Lower leg skin (tissue), 3 donors: Measurements from ENCODE around the gene CNTRL.

Experiments used
- POLR2A ChIP-seq, 2 donors: fragments of 450-650 bp; IDR thresholded peaks; one replicate each; pipeline ENCODE4 v1.6.1; 2016 to 2017; ENCODE audit warnings: antibody characterized with exemption in 2 of 2, mild to moderate bottlenecking in 1 of 2, moderate library complexity in 1 of 2
- TF ChIP-seq, protein P1 (sequence below), 3 donors: fragments of 450-650 bp; IDR thresholded peaks; one replicate each; pipeline ENCODE4 v1.5.1; 2016; ENCODE audit warnings: antibody characterized with exemption in 3 of 3, mild to moderate bottlenecking in 3 of 3, moderate library complexity in 2 of 3

DNA sequence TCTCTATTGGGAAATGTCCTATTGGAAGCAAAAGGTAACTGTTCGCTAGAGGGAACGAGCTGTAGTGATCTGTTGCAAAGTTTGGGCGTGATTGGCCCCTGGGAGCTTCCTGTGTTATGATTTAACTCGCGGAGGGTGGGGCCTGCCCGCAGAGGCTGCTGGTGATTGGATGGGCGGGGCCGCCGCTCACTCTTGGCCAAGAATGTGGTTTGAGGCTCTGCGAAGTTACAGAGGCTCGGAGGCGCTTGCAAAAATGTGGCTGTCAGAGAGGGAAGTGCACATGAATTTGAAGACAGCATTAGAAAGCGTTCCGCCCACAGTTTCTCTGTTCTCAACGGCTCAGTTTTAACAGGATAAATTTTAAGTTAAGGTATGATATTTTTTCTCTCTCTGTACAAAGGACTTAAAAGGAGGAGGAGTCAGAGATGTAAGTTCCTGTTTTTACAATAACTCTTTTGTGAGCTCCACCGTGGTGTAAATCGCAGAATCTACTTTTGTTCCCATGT lies 46.9 kb downstream of the CNTRL start:
- TF ChIP-seq, protein P1, sequence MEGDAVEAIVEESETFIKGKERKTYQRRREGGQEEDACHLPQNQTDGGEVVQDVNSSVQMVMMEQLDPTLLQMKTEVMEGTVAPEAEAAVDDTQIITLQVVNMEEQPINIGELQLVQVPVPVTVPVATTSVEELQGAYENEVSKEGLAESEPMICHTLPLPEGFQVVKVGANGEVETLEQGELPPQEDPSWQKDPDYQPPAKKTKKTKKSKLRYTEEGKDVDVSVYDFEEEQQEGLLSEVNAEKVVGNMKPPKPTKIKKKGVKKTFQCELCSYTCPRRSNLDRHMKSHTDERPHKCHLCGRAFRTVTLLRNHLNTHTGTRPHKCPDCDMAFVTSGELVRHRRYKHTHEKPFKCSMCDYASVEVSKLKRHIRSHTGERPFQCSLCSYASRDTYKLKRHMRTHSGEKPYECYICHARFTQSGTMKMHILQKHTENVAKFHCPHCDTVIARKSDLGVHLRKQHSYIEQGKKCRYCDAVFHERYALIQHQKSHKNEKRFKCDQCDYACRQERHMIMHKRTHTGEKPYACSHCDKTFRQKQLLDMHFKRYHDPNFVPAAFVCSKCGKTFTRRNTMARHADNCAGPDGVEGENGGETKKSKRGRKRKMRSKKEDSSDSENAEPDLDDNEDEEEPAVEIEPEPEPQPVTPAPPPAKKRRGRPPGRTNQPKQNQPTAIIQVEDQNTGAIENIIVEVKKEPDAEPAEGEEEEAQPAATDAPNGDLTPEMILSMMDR (IDR thresholded peaks at IDR 0.05) = peak in 1 of 3 donors; percentile 9
- no peak for TF ChIP-seq POLR2A (IDR thresholded peaks at IDR 0.05)
